Measurements from ENCODE around the gene EPC2. TPM values are rescaled to one million over a fixed set of nuclear protein-coding genes. Genes with fewer than 3 reads are reported as not detected.

The EPC2 gene
- polyA plus RNA-seq, 3 donors: 1.4 to 19.2 (median 2.0) TPM

DNA sequence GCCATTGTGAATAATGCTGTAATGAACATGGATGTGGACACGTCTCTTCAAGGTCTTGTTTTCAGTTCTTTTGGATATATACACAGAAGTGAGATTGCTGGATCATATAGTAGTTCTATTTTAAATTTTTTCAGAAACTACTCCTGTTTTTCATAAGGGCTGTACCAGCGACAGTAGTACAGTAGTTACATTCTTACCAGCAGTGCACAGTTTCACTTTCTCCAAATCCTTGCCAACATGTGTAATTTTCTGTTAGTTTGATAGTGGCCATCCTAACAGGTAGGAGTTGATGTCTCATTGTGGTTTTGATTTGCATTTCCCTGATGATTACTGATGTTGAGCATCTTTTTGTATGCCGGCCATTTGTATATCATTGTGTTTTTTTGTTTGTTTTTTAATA is 81.7 kb downstream of the EPC2 start:
- H3K9ac ChIP-seq (ENCODE audit: insufficient read depth, low read length, poor library complexity, severe bottlenecking): no peak overlapping the region
- no peaks in the 10 kb centered on the region for H3K9me3 ChIP-seq (replicated peaks in 1 of 2; ENCODE audit: control insufficient read depth in 1 of 2, insufficient read depth in 1 of 2, low read length in 2 of 2)
- WGBS (ENCODE audit: insufficient coverage): no CpG with 5 or more reads among the region's 3 CpGs
- no peaks in the 10 kb centered on the region for H3K36me3 ChIP-seq (replicated peaks in 1 of 2; ENCODE audit: control insufficient read depth in 1 of 2, insufficient read depth in 2 of 2, low read length in 2 of 2)
- no peak for DNase-seq
- Mint-ChIP-seq H3K27me3 (ENCODE audit: low read depth in 3 of 3) (no peaks in the 10 kb centered on the region), H3K4me3 (no peak overlapping the region), H3K27ac (no peak overlapping the region), H3K4me1 (peaks cover 25% of the 10 kb centered on the region), H3K36me3 (peaks cover 7 to 18% of the 10 kb centered on the region in 2 donors), H3K9me3 (peaks cover 0 to 2% (median 0%) of the 10 kb centered on the region in 7 donors)
- peaks cover 99% of the 10 kb centered on the region for H4K20me1 ChIP-seq (ENCODE audit: insufficient read depth, low read length)
- no peak overlapping the region for H3K27ac ChIP-seq (ENCODE audit: low read depth in 1 of 2, low read length in 2 of 2)
- H3K4me1 ChIP-seq (ENCODE audit: control insufficient read depth in 1 of 2, insufficient read depth in 2 of 2, low read length in 2 of 2): peaks cover 16% of the 10 kb centered on the region in 2 donors
- TF ChIP-seq, protein P1, sequence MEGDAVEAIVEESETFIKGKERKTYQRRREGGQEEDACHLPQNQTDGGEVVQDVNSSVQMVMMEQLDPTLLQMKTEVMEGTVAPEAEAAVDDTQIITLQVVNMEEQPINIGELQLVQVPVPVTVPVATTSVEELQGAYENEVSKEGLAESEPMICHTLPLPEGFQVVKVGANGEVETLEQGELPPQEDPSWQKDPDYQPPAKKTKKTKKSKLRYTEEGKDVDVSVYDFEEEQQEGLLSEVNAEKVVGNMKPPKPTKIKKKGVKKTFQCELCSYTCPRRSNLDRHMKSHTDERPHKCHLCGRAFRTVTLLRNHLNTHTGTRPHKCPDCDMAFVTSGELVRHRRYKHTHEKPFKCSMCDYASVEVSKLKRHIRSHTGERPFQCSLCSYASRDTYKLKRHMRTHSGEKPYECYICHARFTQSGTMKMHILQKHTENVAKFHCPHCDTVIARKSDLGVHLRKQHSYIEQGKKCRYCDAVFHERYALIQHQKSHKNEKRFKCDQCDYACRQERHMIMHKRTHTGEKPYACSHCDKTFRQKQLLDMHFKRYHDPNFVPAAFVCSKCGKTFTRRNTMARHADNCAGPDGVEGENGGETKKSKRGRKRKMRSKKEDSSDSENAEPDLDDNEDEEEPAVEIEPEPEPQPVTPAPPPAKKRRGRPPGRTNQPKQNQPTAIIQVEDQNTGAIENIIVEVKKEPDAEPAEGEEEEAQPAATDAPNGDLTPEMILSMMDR (IDR thresholded peaks at IDR 0.05): no peak
- H3K27me3 ChIP-seq (ENCODE audit: control insufficient read depth in 2 of 2, insufficient read depth in 2 of 2, low read length in 2 of 2): no peaks in the 10 kb centered on the region
- H2AFZ ChIP-seq (ENCODE audit: insufficient read depth, low read depth, low read length, poor library complexity, severe bottlenecking): no peak overlapping the region
- no peak overlapping the region for H3K4me3 ChIP-seq (replicated peaks in 1 of 3; ENCODE audit: low read depth in 2 of 3, low read length in 3 of 3)
- no peak overlapping the region for H3K4me2 ChIP-seq (replicated peaks; ENCODE audit: extremely low read depth, low read length, poor library complexity, severe bottlenecking)
- peaks cover 92% of the 10 kb centered on the region for H3K79me2 ChIP-seq (ENCODE audit: insufficient read depth, low read length)
- intact Hi-C loops (cut with micrococcal nuclease): no loop called here

DNA sequence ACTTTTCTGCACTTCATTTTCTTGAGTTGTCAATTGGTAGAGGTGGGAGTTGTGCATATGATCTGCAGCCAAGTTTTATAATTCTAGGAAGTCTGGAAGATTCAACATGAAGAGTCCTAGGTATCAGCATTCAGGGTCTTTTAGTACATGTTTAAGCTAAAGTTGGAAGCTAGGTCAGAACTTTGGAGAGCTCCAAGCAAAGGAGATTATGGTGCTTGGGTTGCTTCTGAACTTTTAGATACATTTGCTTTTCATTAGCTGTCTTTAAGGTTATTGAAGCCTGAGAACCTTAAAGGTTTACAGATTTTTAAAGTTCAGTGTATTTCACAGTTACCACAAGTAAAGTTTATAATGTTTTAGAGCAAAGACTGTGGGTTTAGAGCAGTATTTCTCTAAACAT is 85.5 kb downstream of the EPC2 start:
- peaks cover 5 to 12% of the 10 kb centered on the region in 2 donors for H3K36me3 Mint-ChIP-seq
- no peak overlapping the region for H3K4me3 ChIP-seq (replicated peaks in 1 of 3; ENCODE audit: low read depth in 2 of 3, low read length in 3 of 3)
- H3K9me3 Mint-ChIP-seq: peaks cover 0 to 2% (median 0%) of the 10 kb centered on the region in 7 donors
- no peak for DNase-seq
- H3K9me3 ChIP-seq (replicated peaks in 1 of 2; ENCODE audit: control insufficient read depth in 1 of 2, insufficient read depth in 1 of 2, low read length in 2 of 2): no peaks in the 10 kb centered on the region
- no peak overlapping the region for H3K9ac ChIP-seq (ENCODE audit: insufficient read depth, low read length, poor library complexity, severe bottlenecking)
- H3K79me2 ChIP-seq (ENCODE audit: insufficient read depth, low read length): peaks cover 93% of the 10 kb centered on the region
- H3K27me3 Mint-ChIP-seq (ENCODE audit: low read depth in 3 of 3): no peaks in the 10 kb centered on the region
- no peak overlapping the region for H3K27ac ChIP-seq (ENCODE audit: low read depth in 1 of 2, low read length in 2 of 2)
- peaks cover 99% of the 10 kb centered on the region for H4K20me1 ChIP-seq (ENCODE audit: insufficient read depth, low read length)
- H3K36me3 ChIP-seq (replicated peaks in 1 of 2; ENCODE audit: control insufficient read depth in 1 of 2, insufficient read depth in 2 of 2, low read length in 2 of 2): no peaks in the 10 kb centered on the region
- peaks cover 14% of the 10 kb centered on the region for H3K4me1 Mint-ChIP-seq
- no peak overlapping the region for H3K4me3 Mint-ChIP-seq
- TF ChIP-seq, protein P1 (IDR thresholded peaks at IDR 0.05): no peak
- H3K27ac Mint-ChIP-seq: no peak overlapping the region
- intact Hi-C loops (cut with micrococcal nuclease): no loop called here
- H2AFZ ChIP-seq (ENCODE audit: insufficient read depth, low read depth, low read length, poor library complexity, severe bottlenecking): no peak overlapping the region
- H3K27me3 ChIP-seq (ENCODE audit: control insufficient read depth in 2 of 2, insufficient read depth in 2 of 2, low read length in 2 of 2): no peaks in the 10 kb centered on the region
- H3K4me2 ChIP-seq (replicated peaks; ENCODE audit: extremely low read depth, low read length, poor library complexity, severe bottlenecking): no peak overlapping the region
- H3K4me1 ChIP-seq (ENCODE audit: control insufficient read depth in 1 of 2, insufficient read depth in 2 of 2, low read length in 2 of 2): peaks cover 8 to 11% of the 10 kb centered on the region in 2 donors
